Natural killer cell treated with Interleukin-12 subunit alpha and Interleukin-12 subunit beta and Interleukin-15 and Interleukin-18, amount 100 ng/mL, for 72 hours (primary cell): ENCODE measurements around the gene ASB7. TPM values are rescaled to one million over a fixed set of nuclear protein-coding genes. Genes with fewer than 3 reads are reported as not detected.

Source experiments
- ATAC-seq, 2 donors: fragments of 150-1000 bp; cut with Tn5 transposase in 1 of 2; sonication (Bioruptor Pico), chemical (Tn5 transposase) in 1 of 2; 2 replicates each; pipeline ENCODE4 v1.10.0; 2021
- DNase-seq: peaks from one replicate; pipeline ENCODE4 v3.0.0; 2022; ENCODE audit warnings: low spot score
- H3K27ac Mint-ChIP-seq, 2 donors: 1 replicate in 1 of 2; 2 replicates in 1 of 2; pipeline ENCODE4 v1.8.0; 2022; ENCODE audit warnings: mixed read lengths in 2 of 2, mild to moderate bottlenecking in 1 of 2, moderate library complexity in 1 of 2
- H3K27me3 Mint-ChIP-seq, 2 donors: 1 replicate in 1 of 2; 2 replicates in 1 of 2; pipeline ENCODE4 v1.8.0; 2022; ENCODE audit warnings: mixed read lengths in 2 of 2
- H3K36me3 Mint-ChIP-seq: one replicate; pipeline ENCODE4 v1.8.0; 2022; ENCODE audit warnings: mixed read lengths
- H3K4me1 Mint-ChIP-seq, 2 donors: 1 replicate in 1 of 2; 2 replicates in 1 of 2; pipeline ENCODE4 v1.8.0; 2022; ENCODE audit warnings: low read depth in 2 of 2, mixed read lengths in 2 of 2, mild to moderate bottlenecking in 1 of 2
- H3K4me3 Mint-ChIP-seq: one replicate; pipeline ENCODE4 v1.8.0; 2022; ENCODE audit warnings: mixed read lengths
- H3K9me3 Mint-ChIP-seq: 2 replicates; pipeline ENCODE4 v1.8.0; 2022; ENCODE audit warnings: mixed read lengths
- total RNA-seq, 2 donors: library from RNA; stranded (reverse); gene quantifications; one replicate each; pipeline ENCODE4 v1.2.3, GENCODE V29; 2022

Gene ASB7
- total RNA-seq, 2 donors from 2014 or later: 18.9 to 19.2 TPM

DNA sequence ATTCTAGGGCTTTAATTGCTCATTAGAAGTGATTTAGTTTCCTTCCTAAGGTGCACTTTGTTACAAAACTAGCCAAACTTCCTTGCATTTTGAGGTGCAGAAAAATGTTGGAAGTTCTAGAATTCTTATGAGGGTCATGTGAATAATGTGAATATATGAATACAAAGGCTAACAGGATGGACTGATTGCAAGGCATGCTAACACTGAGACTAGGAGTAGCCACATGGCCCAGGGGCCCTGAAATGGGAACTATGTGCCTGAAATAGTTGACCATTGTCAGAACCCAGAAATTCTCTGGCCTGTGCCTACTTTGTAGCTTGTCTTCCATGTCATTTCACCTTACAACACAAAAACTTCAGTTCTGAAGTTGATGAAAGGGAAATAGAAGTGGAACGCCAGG lies 10.8 kb downstream of the ASB7 start:
- Mint-ChIP-seq H3K27ac (no peak overlapping the region), H3K4me1 (peaks cover 4 to 5% of the 10 kb centered on the region in 2 donors), H3K4me3 (no peak overlapping the region), H3K27me3 (no peaks in the 10 kb centered on the region), H3K36me3 (peaks cover 12% of the 10 kb centered on the region), H3K9me3 (no peaks in the 10 kb centered on the region)
- ATAC-seq (no peak), DNase-seq (no peak)

DNA sequence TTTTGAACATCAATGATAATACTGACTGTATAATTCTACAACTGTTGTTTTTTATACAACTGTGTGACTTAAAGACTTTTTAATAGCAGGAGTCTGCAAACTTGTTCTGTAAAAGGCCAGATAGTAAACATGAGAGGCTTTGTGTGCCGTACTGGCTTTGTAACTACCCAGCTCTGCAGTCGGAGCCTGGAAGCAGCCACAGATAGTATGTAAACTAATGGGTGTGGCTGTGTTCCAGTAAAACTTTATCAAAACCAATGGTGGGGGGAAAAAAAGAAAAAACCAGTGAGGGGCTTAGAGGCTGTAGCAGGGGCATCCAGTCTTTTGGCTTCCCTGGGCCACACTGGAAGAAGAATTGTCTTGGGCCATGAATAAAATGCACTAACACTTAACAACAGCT lies 11.9 kb downstream of the ASB7 start:
- Mint-ChIP-seq H3K27me3 (no peaks in the 10 kb centered on the region), H3K36me3 (peaks cover 17% of the 10 kb centered on the region), H3K4me3 (no peak overlapping the region), H3K4me1 (peaks cover 5 to 9% of the 10 kb centered on the region in 2 donors), H3K9me3 (no peaks in the 10 kb centered on the region), H3K27ac (no peak overlapping the region)
- no peak for ATAC-seq
- DNase-seq: no peak

DNA sequence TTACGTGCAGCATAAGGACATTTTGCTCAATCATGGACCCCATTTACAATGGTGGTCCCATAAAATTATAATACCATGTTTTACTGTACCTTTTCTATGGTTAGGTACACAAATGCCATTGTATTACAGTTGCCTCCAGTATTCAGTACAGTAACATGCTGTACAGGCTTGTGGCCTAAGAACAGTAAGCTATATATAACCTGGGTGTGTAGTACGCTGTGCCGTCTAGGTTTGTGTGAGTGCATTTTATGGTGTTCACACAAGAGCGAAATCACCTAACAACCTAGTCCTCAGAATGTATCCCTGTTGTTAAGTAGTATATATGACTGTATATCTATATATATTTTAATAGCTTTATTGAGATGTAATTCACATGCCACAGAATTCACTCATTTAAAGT lies 12.5 kb downstream of the ASB7 start:
- H3K27me3 Mint-ChIP-seq: no peaks in the 10 kb centered on the region
- no peaks in the 10 kb centered on the region for H3K9me3 Mint-ChIP-seq
- H3K4me3 Mint-ChIP-seq: no peak overlapping the region
- ATAC-seq (no peak), DNase-seq (no peak)
- peaks cover 5 to 11% of the 10 kb centered on the region in 2 donors for H3K4me1 Mint-ChIP-seq
- no peak overlapping the region for H3K27ac Mint-ChIP-seq
- H3K36me3 Mint-ChIP-seq: peaks cover 19% of the 10 kb centered on the region

DNA sequence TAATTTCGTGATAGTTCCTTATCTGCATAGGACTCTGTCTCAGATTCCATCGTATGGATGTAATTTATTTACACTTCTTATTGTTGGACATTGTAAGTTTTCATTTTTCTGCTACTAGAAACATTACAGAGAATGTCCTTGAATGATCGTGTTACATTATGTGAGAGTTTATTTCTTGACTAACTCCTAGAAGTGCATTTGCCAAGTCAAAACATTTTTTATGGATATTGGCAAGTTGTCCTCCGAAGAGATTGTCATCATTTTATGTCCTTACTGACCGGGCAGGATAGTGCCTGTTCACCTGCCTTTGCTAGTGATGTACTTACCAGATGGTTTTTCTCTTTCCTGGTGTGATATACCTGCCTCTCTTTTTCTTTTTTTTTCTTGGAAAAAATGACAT lies 13.4 kb downstream of the ASB7 start:
- Mint-ChIP-seq H3K4me3 (no peak overlapping the region), H3K27ac (no peak overlapping the region), H3K36me3 (peaks cover 22% of the 10 kb centered on the region), H3K9me3 (no peaks in the 10 kb centered on the region), H3K27me3 (no peaks in the 10 kb centered on the region), H3K4me1 (peaks cover 5 to 11% of the 10 kb centered on the region in 2 donors)
- no peak for DNase-seq
- no peak for ATAC-seq

DNA sequence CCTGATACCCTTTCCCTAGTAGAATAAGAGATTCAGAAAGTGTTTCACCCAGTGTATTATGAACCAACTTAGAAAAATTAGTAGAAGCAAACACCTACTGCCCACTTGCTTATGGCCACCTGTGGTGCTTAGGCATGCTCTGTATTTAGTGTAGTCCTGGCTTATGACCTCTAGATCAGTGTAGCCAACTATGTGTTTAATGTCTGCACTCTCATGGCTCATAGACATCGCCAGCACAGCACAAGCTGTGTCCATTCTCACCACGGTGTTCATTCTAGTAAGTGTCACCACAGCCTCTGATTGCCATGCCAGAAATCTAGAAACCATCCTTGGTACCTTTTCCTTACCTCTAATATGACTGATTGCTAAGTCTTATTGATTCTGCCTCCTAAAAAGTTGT lies 14.3 kb downstream of the ASB7 start:
- no peak for ATAC-seq
- peaks cover 5 to 11% of the 10 kb centered on the region in 2 donors for H3K4me1 Mint-ChIP-seq
- H3K9me3 Mint-ChIP-seq: no peaks in the 10 kb centered on the region
- peaks cover 22% of the 10 kb centered on the region for H3K36me3 Mint-ChIP-seq
- no peaks in the 10 kb centered on the region for H3K27me3 Mint-ChIP-seq
- no peak overlapping the region for H3K27ac Mint-ChIP-seq
- no peak overlapping the region for H3K4me3 Mint-ChIP-seq
- DNase-seq: no peak

DNA sequence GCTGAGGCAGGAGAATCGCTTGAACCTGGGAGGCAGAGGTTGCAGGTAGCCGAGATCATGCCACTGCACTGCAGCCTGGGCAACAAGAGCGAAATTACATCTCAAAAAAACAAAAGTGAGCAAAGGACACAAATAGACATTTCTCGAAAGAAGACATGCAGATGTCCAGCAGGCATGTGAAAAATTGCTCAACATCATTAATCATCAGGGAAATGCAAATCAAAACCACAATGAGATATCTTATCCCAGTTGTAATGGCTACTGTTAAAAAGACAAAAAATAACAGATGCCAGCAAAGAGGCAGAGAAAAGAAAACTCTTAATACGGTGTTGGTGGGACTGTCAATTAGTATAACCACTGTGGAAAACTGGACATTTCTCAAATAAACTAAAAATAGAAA lies 20.9 kb downstream of the ASB7 start:
- DNase-seq: no peak
- ATAC-seq: no peak
- Mint-ChIP-seq H3K4me1 (peaks cover 0 to 16% of the 10 kb centered on the region in 2 donors), H3K4me3 (no peak overlapping the region), H3K27me3 (no peaks in the 10 kb centered on the region), H3K9me3 (no peaks in the 10 kb centered on the region), H3K36me3 (peaks cover 10% of the 10 kb centered on the region), H3K27ac (no peak overlapping the region)

DNA sequence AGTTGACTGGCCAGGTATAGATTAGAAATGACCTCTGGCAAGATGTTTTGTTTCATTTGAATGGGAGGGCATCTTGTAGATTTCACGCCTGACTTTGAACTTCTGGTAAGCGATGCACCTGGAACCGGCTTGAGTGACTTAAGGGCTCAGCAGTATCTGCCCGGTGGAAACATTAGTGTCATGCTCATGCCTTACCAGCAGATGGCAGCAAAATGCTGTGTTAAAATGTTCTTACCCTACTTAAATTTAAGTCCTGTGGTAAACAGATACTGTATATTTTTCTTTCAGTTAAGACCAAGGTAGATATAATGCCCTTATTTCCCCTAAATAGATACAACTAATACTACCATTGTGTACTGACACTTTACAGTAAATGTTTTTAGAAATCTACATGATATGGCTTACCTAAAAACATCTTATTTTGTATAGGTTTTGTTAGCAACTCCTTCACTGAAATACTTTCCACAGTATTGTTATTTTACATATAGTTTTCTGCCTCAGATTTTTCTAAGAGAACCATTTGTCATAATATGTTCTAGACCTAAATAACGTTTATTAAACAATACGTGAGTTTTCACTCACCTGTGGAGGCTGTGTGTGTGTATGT lies 25.5 kb downstream of the ASB7 start:
- Mint-ChIP-seq H3K4me3 (no peak overlapping the region), H3K4me1 (peaks cover 2 to 6% of the 10 kb centered on the region in 2 donors), H3K9me3 (no peaks in the 10 kb centered on the region), H3K36me3 (peaks cover 8% of the 10 kb centered on the region), H3K27ac (no peak overlapping the region), H3K27me3 (no peaks in the 10 kb centered on the region)
- ATAC-seq (peak; percentile 75 to 77), DNase-seq (peak; percentile 75)

DNA sequence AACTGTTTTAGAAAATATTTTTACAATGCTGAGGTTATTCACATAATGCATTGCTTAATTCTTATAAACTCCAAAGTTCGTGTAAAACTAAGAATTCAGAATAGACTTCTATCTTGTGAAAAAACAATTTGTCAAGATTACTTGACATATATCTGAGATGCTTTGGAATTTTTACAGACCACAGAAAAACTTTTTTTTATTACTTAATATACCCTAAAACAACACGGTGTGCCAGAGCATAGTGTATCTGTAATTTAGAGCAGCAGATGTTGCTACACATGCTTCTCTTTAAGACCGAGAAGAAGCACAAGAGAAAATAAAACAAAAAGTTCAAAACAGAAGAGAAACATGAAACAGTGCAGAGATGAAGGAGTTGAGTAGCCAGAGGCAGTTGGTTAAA lies 26.4 kb downstream of the ASB7 start:
- ATAC-seq: no peak
- H3K9me3 Mint-ChIP-seq: no peaks in the 10 kb centered on the region
- H3K27me3 Mint-ChIP-seq: no peaks in the 10 kb centered on the region
- no peak overlapping the region for H3K27ac Mint-ChIP-seq
- DNase-seq: no peak
- no peak overlapping the region for H3K4me3 Mint-ChIP-seq
- peaks cover 8% of the 10 kb centered on the region for H3K36me3 Mint-ChIP-seq
- peaks cover 9 to 14% of the 10 kb centered on the region in 2 donors for H3K4me1 Mint-ChIP-seq

DNA sequence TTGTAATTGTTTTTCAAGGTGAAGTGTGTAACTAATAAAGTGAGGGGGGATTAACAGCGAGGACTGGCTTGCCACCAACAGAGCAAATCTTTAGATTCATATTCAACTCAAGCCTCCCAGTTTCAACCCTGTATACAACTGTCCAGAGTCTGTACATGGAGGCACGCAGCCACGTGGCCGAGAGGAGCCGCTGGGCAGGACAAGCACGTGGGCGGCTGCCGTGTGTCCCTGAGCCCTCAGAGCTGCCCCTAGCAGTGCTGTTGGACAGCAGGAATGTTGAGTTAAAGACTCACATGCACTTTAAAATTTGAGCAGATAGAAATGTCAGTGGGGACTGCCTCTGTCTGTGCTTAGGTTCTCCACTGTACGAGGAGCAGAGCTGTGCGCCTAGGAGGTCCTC lies 29.4 kb downstream of the ASB7 start:
- Mint-ChIP-seq H3K27me3 (no peaks in the 10 kb centered on the region), H3K36me3 (peaks cover 8% of the 10 kb centered on the region), H3K9me3 (no peaks in the 10 kb centered on the region), H3K4me1 (peaks cover 17 to 26% of the 10 kb centered on the region in 2 donors), H3K4me3 (no peak overlapping the region), H3K27ac (no peak overlapping the region)
- no peak for DNase-seq
- no peak for ATAC-seq

DNA sequence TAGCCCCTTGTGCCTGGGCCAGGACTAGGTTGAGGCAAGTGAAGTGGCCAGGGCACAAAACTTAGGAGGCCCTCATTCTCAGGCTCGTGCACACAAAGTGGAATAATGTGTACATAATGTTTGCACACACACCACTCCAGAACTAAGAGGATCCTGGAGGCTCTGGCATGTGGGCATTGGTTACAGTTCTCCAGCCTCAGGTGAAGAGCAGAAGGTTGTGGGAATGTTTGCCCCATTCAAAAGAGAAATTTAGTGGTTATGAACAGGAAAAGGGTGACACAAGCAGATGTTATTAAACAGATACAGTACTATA lies 31.3 kb downstream of the ASB7 start:
- Mint-ChIP-seq H3K36me3 (peaks cover 8% of the 10 kb centered on the region), H3K27me3 (no peaks in the 10 kb centered on the region), H3K9me3 (no peaks in the 10 kb centered on the region), H3K4me3 (no peak overlapping the region), H3K27ac (peak overlapping the region in 1 of 2 donors; percentile 72), H3K4me1 (peaks cover 17 to 29% of the 10 kb centered on the region in 2 donors)
- DNase-seq (no peak), ATAC-seq (no peak)

DNA sequence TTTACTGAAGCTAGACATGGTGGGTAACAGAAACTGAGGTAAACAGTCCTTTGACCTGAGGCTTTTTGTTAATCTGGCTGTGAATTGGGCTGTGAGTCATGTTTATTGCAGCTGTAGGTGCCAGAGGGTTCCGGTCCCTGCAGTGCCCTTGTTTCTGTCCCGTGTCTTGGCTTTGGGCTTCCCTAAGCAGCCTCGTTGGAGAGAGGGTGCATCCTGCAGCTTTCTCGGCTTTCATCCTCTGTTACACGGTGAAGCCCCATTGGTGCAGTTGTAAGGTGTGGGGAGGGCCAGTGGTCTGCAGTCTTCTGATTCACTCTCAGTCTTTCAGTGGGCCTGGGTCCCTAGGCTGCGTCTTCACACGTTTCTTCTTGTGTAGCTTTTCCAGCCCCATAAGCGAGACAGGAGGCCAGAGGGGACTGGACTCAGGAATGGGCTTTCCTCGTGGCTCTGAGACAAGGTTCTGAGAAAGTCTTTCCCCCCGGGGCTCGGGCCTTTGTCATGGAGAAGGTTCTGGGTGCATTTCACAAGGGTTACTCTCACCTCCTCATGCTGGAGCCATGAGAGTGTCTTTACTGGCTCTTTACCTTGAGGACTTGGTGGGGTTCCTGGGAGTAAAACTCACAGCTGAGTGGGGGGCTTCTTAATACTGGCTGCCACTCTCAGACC lies 33.1 kb downstream of the ASB7 start:
- DNase-seq (no peak), ATAC-seq (no peak)
- Mint-ChIP-seq H3K36me3 (peaks cover 2% of the 10 kb centered on the region), H3K4me1 (peaks cover 17 to 32% of the 10 kb centered on the region in 2 donors), H3K9me3 (no peaks in the 10 kb centered on the region), H3K27me3 (no peaks in the 10 kb centered on the region), H3K4me3 (no peak overlapping the region), H3K27ac (no peak overlapping the region)

DNA sequence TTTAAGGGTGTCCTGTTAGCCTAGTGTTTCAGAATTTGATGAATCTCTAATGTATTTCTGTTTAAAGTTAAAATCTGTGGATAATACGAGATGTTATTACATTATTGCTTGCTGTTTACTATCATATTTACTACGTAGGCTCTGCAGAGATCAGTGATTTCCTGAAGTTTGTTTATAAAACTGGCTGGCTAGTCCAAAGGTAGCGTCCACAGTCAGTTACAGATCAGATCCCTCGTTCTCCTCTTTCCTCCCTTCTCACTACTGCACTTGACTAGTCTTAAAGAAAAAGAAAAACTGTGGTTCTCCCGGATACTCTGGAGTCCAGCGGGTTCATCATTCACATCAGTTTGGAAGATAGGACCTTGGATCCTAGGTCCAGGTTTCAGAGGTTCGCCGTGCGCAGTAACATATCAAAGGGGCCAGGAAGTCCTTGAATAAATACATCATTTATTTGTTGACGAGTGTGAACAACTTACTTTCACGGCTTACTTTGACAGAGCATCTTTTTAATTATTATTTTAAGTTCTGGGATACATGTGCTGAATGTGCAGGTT lies 35.9 kb downstream of the ASB7 start:
- no peaks in the 10 kb centered on the region for H3K27me3 Mint-ChIP-seq
- DNase-seq (no peak), ATAC-seq (no peak)
- H3K9me3 Mint-ChIP-seq: no peaks in the 10 kb centered on the region
- H3K36me3 Mint-ChIP-seq: no peaks in the 10 kb centered on the region
- peaks cover 24 to 47% of the 10 kb centered on the region in 2 donors for H3K4me1 Mint-ChIP-seq
- no peak overlapping the region for H3K27ac Mint-ChIP-seq
- no peak overlapping the region for H3K4me3 Mint-ChIP-seq

DNA sequence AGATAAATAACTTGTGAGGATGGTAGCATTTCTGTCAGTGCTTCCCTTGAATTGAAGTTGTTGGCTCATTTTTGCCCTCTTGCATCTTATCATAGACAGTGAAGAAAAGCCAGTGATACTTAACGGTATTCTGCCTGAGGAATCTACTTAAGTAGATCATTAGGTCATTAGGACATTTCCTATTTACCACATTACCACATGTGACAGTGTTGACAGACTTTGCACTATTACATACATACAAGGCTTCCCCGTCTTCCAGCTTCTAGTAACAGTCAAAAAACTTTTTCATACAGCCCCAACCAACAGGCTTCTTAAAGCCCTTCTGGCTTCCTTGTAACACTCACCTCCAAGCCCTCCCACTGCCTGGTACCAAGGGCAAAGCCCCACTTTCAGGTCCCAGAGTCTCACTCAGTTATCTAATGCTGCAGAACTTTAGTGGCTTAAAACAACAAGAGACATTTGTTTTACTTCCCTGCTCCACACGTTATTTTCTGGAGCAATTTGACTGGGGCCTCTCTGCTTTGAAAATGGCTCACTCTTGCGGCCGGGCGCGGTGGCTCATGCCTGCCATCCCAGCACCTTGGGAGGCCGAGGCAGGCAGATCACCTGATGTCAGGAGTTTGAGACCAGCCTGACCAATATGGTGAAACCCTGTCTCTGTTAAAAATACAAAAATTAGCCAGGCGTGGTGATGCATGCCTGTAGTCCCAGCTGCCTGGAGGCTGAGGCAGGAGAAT lies 40.0 kb downstream of the ASB7 start:
- ATAC-seq: no peak
- H3K4me3 Mint-ChIP-seq: no peak overlapping the region
- no peak for DNase-seq
- peaks cover 21 to 40% of the 10 kb centered on the region in 2 donors for H3K4me1 Mint-ChIP-seq
- H3K9me3 Mint-ChIP-seq: no peaks in the 10 kb centered on the region
- H3K36me3 Mint-ChIP-seq: no peaks in the 10 kb centered on the region
- no peaks in the 10 kb centered on the region for H3K27me3 Mint-ChIP-seq
- peak overlapping the region in 1 of 2 donors; percentile 37 for H3K27ac Mint-ChIP-seq

DNA sequence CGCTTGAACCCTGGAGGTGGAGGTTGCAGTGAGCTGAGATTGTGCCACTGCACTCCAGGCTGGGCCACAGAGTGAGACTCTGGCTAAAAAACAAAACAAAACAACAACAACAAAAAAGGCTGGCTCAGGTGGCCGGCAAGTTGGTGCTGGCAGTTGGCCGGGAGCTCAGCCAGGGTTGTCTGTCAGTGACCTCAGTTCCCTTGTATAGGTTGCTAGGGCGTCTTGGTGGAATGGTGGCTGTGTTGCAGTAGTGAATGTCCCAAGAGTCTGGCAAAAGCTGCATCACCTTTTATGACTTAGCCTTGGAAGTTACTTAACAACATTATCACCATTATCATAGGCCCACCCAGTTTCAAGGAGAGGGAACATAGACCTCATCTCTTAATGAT lies 40.6 kb downstream of the ASB7 start:
- DNase-seq: no peak
- Mint-ChIP-seq H3K9me3 (no peaks in the 10 kb centered on the region), H3K4me3 (no peak overlapping the region), H3K4me1 (peaks cover 21 to 39% of the 10 kb centered on the region in 2 donors), H3K36me3 (no peaks in the 10 kb centered on the region), H3K27ac (no peak overlapping the region), H3K27me3 (no peaks in the 10 kb centered on the region)
- ATAC-seq: no peak
